Measurements from ENCODE around the gene SSH2. TPM values are rescaled to one million over a fixed set of nuclear protein-coding genes. Genes with fewer than 3 reads are reported as not detected.
A peak's percentile ranks its signal among the peaks of the same experiment; 100 is the strongest.

SSH2 gene
- total and polyA plus RNA-seq, 2 of the 13 experiments (the other 11 are each of a cell fraction or from before 2014, with no cell fraction given): 6.0 to 6.4 TPM

DNA sequence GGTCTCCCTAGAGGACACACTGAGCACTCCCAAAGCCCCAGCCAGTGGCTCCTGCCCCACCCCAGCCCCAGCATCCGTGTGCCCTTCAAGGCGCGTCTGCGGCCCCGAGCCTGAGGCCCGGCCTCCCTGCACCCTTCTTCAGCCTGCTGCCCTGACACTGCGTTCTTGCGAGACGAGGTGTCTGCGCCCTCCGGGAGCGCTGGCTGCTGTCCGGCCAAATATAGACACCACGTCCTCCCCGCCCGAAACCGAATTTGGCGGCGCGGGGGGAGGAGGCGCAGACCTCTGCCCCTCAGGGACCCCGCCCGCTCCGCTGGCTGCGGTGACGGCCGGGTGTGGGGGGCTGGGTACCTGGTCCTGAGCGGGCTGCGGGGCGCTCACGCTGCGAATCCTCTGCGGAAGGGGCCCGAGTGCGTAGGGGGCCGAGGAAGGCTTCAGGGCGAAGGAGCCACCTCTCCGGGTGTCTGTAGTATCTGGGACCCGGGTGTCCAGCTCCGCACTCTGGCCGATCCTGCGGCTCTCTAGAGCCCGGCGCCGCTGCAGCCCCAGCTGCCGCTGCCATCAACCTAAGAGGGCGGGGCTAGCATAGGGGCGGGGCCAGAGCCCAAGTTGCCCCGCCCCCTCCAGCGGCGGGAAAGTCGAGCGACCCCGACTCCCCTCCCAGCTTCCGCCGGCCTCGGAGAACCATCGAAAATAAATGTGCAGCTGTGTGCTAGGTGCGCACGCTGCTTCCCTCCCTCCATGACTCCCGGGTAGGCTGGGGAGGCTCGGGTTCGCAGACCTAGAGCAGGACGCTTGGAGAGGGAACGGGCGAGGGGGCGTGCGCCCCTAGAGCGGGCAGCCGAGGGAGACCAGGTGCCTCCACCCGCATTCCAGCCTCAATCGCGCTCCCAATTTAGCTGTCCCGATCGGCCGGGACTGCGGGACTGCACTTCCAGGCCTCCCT, 307.4 kb downstream of the SSH2 start, which contains the start of gene CORO6 (continued):
- TF ChIP-seq, protein P1, sequence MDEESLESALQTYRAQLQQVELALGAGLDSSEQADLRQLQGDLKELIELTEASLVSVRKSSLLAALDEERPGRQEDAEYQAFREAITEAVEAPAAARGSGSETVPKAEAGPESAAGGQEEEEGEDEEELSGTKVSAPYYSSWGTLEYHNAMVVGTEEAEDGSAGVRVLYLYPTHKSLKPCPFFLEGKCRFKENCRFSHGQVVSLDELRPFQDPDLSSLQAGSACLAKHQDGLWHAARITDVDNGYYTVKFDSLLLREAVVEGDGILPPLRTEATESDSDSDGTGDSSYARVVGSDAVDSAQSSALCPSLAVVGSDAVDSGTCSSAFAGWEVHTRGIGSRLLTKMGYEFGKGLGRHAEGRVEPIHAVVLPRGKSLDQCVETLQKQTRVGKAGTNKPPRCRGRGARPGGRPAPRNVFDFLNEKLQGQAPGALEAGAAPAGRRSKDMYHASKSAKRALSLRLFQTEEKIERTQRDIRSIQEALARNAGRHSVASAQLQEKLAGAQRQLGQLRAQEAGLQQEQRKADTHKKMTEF (CRISPR knock-in tag; IDR thresholded peaks at IDR 0.05): 0 out of 2 replicates have a peak, but pooled peaks have one; percentile 30
- peak; percentile 42 for TF ChIP-seq HNRNPLL (IDR thresholded peaks at IDR 0.05; ENCODE audit: low read depth, low read length, poor library complexity, severe bottlenecking)
- no peak for TF ChIP-seq YEATS2 (CRISPR knock-in tag; IDR thresholded peaks at IDR 0.05; ENCODE audit: borderline replicate concordance)
- TF ChIP-seq HMG20A (CRISPR knock-in tag; IDR thresholded peaks at IDR 0.05; ENCODE audit: borderline replicate concordance): no peak
- TF ChIP-seq ARID2 (CRISPR knock-in tag; IDR thresholded peaks at IDR 0.05; ENCODE audit: borderline replicate concordance): no peak
- no peak for TF ChIP-seq RBM39 (IDR thresholded peaks at IDR 0.05; ENCODE audit: low read depth, low read length, poor library complexity, severe bottlenecking)
- no peak for TF ChIP-seq SATB2 (CRISPR knock-in tag; IDR thresholded peaks at IDR 0.05)
- TF ChIP-seq MTF2 (CRISPR knock-in tag; IDR thresholded peaks at IDR 0.05; ENCODE audit: borderline replicate concordance): no peak; the same call in 1 of the 2 replicates
- TF ChIP-seq SRSF4 (IDR thresholded peaks at IDR 0.05; ENCODE audit: low read depth, low read length, poor library complexity, severe bottlenecking): no peak
- TF ChIP-seq JUND (CRISPR knock-in tag; IDR thresholded peaks at IDR 0.05): no peak
- TF ChIP-seq, protein P2, sequence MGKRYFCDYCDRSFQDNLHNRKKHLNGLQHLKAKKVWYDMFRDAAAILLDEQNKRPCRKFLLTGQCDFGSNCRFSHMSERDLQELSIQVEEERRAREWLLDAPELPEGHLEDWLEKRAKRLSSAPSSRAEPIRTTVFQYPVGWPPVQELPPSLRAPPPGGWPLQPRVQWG (CRISPR knock-in tag; IDR thresholded peaks at IDR 0.05; ENCODE audit: borderline replicate concordance, low read depth): no peak
- TF ChIP-seq ZBTB38 (CRISPR knock-in tag; IDR thresholded peaks at IDR 0.05): no peak
- TF ChIP-seq KDM2A (CRISPR knock-in tag; IDR thresholded peaks at IDR 0.05; ENCODE audit: borderline replicate concordance, low read depth): peak; percentile 58; the same call in 1 of the 2 replicates
- TF ChIP-seq, protein P3, sequence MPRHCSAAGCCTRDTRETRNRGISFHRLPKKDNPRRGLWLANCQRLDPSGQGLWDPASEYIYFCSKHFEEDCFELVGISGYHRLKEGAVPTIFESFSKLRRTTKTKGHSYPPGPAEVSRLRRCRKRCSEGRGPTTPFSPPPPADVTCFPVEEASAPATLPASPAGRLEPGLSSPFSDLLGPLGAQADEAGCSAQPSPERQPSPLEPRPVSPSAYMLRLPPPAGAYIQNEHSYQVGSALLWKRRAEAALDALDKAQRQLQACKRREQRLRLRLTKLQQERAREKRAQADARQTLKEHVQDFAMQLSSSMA (CRISPR knock-in tag; IDR thresholded peaks at IDR 0.05): no peak
- TF ChIP-seq ATF7-NPFF (CRISPR knock-in tag; IDR thresholded peaks at IDR 0.05; ENCODE audit: low read depth): no peak; the same call in 1 of the 2 replicates
- TF ChIP-seq XRCC5 (optimal IDR thresholded peaks at IDR 0.05; ENCODE audit: low read length): peak; percentile 11
- TF ChIP-seq ZNF30 (CRISPR knock-in tag; IDR thresholded peaks at IDR 0.05): 0 out of 2 replicates have a peak, but pooled peaks have one; percentile 42
- TF ChIP-seq SRY (CRISPR knock-in tag; IDR thresholded peaks at IDR 0.05): no peak
- TF ChIP-seq TOPORS (CRISPR knock-in tag; IDR thresholded peaks at IDR 0.05): no peak
- TF ChIP-seq ZNF883 (CRISPR knock-in tag; IDR thresholded peaks at IDR 0.05; ENCODE audit: not compliant biosample characterization): peak; percentile 50
- no peak for TF ChIP-seq IRF2 (CRISPR knock-in tag; IDR thresholded peaks at IDR 0.05)
- TF ChIP-seq, protein P4, sequence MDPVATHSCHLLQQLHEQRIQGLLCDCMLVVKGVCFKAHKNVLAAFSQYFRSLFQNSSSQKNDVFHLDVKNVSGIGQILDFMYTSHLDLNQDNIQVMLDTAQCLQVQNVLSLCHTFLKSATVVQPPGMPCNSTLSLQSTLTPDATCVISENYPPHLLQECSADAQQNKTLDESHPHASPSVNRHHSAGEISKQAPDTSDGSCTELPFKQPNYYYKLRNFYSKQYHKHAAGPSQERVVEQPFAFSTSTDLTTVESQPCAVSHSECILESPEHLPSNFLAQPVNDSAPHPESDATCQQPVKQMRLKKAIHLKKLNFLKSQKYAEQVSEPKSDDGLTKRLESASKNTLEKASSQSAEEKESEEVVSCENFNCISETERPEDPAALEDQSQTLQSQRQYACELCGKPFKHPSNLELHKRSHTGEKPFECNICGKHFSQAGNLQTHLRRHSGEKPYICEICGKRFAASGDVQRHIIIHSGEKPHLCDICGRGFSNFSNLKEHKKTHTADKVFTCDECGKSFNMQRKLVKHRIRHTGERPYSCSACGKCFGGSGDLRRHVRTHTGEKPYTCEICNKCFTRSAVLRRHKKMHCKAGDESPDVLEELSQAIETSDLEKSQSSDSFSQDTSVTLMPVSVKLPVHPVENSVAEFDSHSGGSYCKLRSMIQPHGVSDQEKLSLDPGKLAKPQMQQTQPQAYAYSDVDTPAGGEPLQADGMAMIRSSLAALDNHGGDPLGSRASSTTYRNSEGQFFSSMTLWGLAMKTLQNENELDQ (CRISPR knock-in tag; IDR thresholded peaks at IDR 0.05; ENCODE audit: borderline replicate concordance): no peak
- TF ChIP-seq, protein P5, sequence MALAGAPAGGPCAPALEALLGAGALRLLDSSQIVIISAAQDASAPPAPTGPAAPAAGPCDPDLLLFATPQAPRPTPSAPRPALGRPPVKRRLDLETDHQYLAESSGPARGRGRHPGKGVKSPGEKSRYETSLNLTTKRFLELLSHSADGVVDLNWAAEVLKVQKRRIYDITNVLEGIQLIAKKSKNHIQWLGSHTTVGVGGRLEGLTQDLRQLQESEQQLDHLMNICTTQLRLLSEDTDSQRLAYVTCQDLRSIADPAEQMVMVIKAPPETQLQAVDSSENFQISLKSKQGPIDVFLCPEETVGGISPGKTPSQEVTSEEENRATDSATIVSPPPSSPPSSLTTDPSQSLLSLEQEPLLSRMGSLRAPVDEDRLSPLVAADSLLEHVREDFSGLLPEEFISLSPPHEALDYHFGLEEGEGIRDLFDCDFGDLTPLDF (CRISPR knock-in tag; IDR thresholded peaks at IDR 0.05): peak; percentile 85

Data from HepG2 (cell line).